HL-60 (cell line): Measurements from ENCODE around the gene SHMT1.

Experiments
- DNase-seq, 2 experiments: peaks; one replicate each; pipeline ENCODE4 v3.0.0-alpha.2; 2010 to 2020; ENCODE audit warnings: low read depth in 1 of 2, low spot score in 1 of 2
- H3K27ac ChIP-seq: fragments of 250-450 bp; sonication (Bioruptor Pico); replicated peaks from 2 replicates; pipeline ENCODE4 v1.5.1; 2020; ENCODE audit warnings: mild to moderate bottlenecking, moderate library complexity
- H3K27me3 ChIP-seq: fragments of 250-450 bp; sonication (Bioruptor Pico); 2 replicates; pipeline ENCODE4 v1.5.1; 2021; ENCODE audit warnings: mild to moderate bottlenecking, moderate library complexity; ENCODE audit not compliant: insufficient read depth, poor library complexity, severe bottlenecking
- H3K4me3 ChIP-seq: replicated peaks from 2 replicates; pipeline ENCODE4 v1.5.1; 2011; ENCODE audit warnings: mild to moderate bottlenecking, control low read depth, low read length; ENCODE audit not compliant: insufficient read depth
- GABPA ChIP-seq: IDR thresholded peaks from 2 replicates; pipeline ENCODE4 v1.6.1; 2012; ENCODE audit warnings: low read depth
- POLR2AphosphoS5 ChIP-seq: IDR thresholded peaks from 2 replicates; pipeline ENCODE4 v1.6.1; 2012; ENCODE audit warnings: low read depth
- SPI1 ChIP-seq: IDR thresholded peaks from 2 replicates; pipeline ENCODE4 v1.6.1; 2012; ENCODE audit warnings: low read depth, mild to moderate bottlenecking, borderline replicate concordance
- TF ChIP-seq, protein P1 (sequence below): IDR thresholded peaks from 2 replicates; pipeline ENCODE4 v1.6.1; 2012; ENCODE audit warnings: low read depth; ENCODE audit not compliant: insufficient replicate concordance
- TF ChIP-seq, protein P2 (sequence below): IDR thresholded peaks from one replicate; pipeline ENCODE4 v1.5.1; 2011; ENCODE audit warnings: low read length, control low read depth, inconsistent platforms; ENCODE audit not compliant: insufficient read depth

The SHMT1 gene

DNA sequence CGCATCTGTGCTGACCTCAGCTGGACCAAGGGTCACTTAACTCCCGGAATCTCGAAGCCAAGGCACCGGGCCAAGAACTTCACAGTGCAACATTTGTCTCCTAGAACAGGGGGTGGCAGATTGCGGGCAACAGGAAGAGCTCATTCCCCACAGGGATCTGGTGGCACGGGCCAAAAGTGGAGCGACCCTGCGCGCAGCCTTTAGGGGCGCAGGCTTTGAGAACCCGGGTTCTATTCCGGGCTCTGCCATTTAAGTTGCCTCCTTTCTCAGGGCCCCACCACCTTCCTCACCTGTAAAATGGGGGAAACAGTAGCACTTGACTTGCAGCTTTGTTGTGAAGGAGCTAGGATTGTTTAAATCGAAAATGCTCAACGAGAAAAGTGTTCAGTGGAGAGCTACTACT, 651 bp downstream of the SHMT1 start:
- peak overlapping the region; percentile 49 for H3K27ac ChIP-seq
- peak in 1 of 2 experiments; percentile 1 for DNase-seq
- TF ChIP-seq, protein P1, sequence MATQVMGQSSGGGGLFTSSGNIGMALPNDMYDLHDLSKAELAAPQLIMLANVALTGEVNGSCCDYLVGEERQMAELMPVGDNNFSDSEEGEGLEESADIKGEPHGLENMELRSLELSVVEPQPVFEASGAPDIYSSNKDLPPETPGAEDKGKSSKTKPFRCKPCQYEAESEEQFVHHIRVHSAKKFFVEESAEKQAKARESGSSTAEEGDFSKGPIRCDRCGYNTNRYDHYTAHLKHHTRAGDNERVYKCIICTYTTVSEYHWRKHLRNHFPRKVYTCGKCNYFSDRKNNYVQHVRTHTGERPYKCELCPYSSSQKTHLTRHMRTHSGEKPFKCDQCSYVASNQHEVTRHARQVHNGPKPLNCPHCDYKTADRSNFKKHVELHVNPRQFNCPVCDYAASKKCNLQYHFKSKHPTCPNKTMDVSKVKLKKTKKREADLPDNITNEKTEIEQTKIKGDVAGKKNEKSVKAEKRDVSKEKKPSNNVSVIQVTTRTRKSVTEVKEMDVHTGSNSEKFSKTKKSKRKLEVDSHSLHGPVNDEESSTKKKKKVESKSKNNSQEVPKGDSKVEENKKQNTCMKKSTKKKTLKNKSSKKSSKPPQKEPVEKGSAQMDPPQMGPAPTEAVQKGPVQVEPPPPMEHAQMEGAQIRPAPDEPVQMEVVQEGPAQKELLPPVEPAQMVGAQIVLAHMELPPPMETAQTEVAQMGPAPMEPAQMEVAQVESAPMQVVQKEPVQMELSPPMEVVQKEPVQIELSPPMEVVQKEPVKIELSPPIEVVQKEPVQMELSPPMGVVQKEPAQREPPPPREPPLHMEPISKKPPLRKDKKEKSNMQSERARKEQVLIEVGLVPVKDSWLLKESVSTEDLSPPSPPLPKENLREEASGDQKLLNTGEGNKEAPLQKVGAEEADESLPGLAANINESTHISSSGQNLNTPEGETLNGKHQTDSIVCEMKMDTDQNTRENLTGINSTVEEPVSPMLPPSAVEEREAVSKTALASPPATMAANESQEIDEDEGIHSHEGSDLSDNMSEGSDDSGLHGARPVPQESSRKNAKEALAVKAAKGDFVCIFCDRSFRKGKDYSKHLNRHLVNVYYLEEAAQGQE, result no peak
- TF ChIP-seq, protein P2, sequence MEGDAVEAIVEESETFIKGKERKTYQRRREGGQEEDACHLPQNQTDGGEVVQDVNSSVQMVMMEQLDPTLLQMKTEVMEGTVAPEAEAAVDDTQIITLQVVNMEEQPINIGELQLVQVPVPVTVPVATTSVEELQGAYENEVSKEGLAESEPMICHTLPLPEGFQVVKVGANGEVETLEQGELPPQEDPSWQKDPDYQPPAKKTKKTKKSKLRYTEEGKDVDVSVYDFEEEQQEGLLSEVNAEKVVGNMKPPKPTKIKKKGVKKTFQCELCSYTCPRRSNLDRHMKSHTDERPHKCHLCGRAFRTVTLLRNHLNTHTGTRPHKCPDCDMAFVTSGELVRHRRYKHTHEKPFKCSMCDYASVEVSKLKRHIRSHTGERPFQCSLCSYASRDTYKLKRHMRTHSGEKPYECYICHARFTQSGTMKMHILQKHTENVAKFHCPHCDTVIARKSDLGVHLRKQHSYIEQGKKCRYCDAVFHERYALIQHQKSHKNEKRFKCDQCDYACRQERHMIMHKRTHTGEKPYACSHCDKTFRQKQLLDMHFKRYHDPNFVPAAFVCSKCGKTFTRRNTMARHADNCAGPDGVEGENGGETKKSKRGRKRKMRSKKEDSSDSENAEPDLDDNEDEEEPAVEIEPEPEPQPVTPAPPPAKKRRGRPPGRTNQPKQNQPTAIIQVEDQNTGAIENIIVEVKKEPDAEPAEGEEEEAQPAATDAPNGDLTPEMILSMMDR, result no peak
- TF ChIP-seq GABPA (no peak), POLR2AphosphoS5 (no peak), SPI1 (no peak)
- peak overlapping the region; percentile 72 for H3K4me3 ChIP-seq
- H3K27me3 ChIP-seq, result no peaks in the 10 kb centered on the region

DNA sequence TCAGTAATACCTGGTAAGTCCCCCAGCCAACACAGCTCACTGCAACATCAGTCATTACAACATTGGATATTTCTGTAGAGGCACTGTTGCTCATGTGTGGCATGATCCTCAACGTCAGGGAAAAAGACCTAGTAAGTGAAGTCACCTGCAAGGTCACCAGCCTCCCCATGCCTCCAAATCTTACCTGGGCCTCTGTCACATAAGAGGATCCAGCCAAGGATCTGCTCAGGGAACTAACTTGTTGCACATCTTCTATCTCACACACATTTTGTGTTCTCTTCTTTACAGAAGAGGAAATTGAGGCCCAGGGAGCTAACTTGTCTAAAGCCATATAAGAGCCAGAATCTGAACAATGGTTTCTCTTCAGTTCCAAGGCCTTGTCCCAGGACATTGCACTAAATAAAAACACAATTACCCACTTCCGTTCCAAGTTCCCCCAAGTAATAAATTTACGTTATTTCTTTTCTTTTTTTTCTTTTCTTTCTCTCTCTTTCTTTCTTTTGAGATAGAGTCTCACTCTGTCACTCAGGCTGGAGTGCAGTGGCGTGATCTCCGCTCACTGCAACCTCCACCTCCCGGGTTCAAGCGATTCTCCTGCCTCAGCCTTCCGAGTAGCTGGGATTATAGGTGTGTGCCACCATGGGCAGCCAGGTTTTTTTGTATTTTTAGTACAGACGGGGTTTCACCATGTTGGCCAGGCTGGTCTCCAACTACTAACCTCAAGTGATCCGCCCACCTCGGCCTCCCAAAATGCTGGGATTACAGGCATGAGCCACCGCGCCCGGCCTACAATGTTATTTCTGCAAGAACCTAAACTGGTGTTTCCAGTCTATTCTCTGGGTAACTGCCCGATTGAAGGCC, 1.3 kb downstream of the SHMT1 start:
- Histone ChIP-seq H3K27ac (no peak overlapping the region), H3K27me3 (no peaks in the 10 kb centered on the region), H3K4me3 (peak overlapping the region; percentile 72)
- TF ChIP-seq POLR2AphosphoS5, result no peak
- TF ChIP-seq, protein P2, result no peak
- TF ChIP-seq, protein P1, result no peak
- no peak for TF ChIP-seq SPI1
- TF ChIP-seq GABPA, result no peak
- no peak for DNase-seq

DNA sequence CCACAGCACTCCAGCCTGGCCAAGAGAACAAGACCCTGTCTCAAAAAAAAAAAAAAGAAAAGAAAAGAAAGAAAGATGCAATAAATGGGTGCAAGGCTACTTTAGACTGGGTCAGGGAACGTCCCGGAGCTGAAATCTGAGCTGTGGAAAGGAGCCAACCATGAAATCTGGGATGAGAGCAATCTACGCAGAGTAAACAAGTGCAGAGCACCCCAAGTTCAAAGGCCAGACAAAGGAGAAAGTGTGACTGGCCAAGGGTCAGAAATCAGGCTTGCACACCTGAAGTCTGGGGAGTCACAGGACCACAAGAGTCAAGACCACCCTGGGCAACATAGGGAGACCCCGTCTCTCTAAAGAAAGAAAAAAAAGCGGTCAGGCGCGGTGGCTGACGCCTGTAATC, 2.8 kb downstream of the SHMT1 start:
- no peak for DNase-seq
- Histone ChIP-seq H3K4me3 (no peak overlapping the region), H3K27ac (no peak overlapping the region), H3K27me3 (no peaks in the 10 kb centered on the region)
- no peak for TF ChIP-seq SPI1
- TF ChIP-seq, protein P1, result no peak
- TF ChIP-seq, protein P2, result no peak
- no peak for TF ChIP-seq POLR2AphosphoS5
- TF ChIP-seq GABPA, result no peak
